IMR-90 (cell line): Measurements from ENCODE around the gene CYP19A1. TPM values are rescaled to one million over a fixed set of nuclear protein-coding genes. Genes with fewer than 3 reads are reported as not detected.

Experiments used
- ATAC-seq: fragments of 200-7000 bp; cut with Tn5 transposase; 2 replicates; pipeline ENCODE4 v1.9.1; 2020; ENCODE audit warnings: low read depth, mild to moderate bottlenecking, moderate library complexity
- BruUV-seq: library from RNA; stranded (reverse); fragments of 400-500 nt; replicated peaks from 2 replicates; lab custom pipeline; 2021; lab: Mats Ljungman, UMichigan
- CTCF ChIA-PET: fragments of 300-600 bp; formaldehyde crosslinking; extraction: SDS; loops from one replicate; lab custom pipeline; 2021; ENCODE audit warnings: antibody characterized with exemption; lab: Yijun Ruan, JAX
- POLR2A ChIA-PET: fragments of 300-600 bp; sonication (Branson Sonifier 250); formaldehyde crosslinking; loops from one replicate; lab custom pipeline; 2022; ENCODE audit warnings: antibody characterized with exemption; ENCODE audit not compliant: unreplicated experiment; lab: Charles Lee
- DNase-seq: peaks from one replicate; pipeline ENCODE4 v3.0.0; 2013
- H2AFZ ChIP-seq: replicated peaks from 2 replicates; pipeline ENCODE3; 2013; ENCODE audit warnings: low read length, mild to moderate bottlenecking; ENCODE audit not compliant: poor library complexity
- H2AK5ac ChIP-seq: 2 replicates; pipeline ENCODE4 v1.6.1; 2013; ENCODE audit warnings: low read depth, low read length, inconsistent platforms
- H2AK9ac ChIP-seq: replicated peaks from 2 replicates; pipeline ENCODE3; 2013; ENCODE audit warnings: mild to moderate bottlenecking, low read depth, low read length, moderate library complexity; ENCODE audit not compliant: poor library complexity
- H2BK120ac ChIP-seq: 2 replicates; pipeline ENCODE4 v1.6.1; 2013; ENCODE audit warnings: low read depth, low read length, inconsistent platforms
- H2BK15ac ChIP-seq: 3 replicates; pipeline ENCODE4 v1.6.1; 2013; ENCODE audit warnings: low read depth, low read length, inconsistent platforms
- H2BK20ac ChIP-seq: 2 replicates; pipeline ENCODE4 v1.6.1; 2013; ENCODE audit warnings: low read depth, mild to moderate bottlenecking, inconsistent platforms, low read length, moderate library complexity
- H2BK5ac ChIP-seq: 2 replicates; pipeline ENCODE4 v1.6.1; 2013; ENCODE audit warnings: mild to moderate bottlenecking, low read depth, low read length, inconsistent platforms; ENCODE audit not compliant: poor library complexity, severe bottlenecking
- H3K14ac ChIP-seq: replicated peaks from 2 replicates; pipeline ENCODE4 v1.6.1; 2013; ENCODE audit warnings: low read depth, low read length, inconsistent platforms
- H3K18ac ChIP-seq: 2 replicates; pipeline ENCODE4 v1.6.1; 2013; ENCODE audit warnings: low read depth, low read length, control low read depth
- H3K23ac ChIP-seq: 2 replicates; pipeline ENCODE4 v1.6.1; 2013; ENCODE audit warnings: low read depth, low read length, inconsistent platforms
- H3K27ac ChIP-seq: 2 replicates; pipeline ENCODE4 v1.5.1; 2013; ENCODE audit warnings: mild to moderate bottlenecking, control low read depth, low read length; ENCODE audit not compliant: insufficient read depth
- H3K27me3 ChIP-seq: 2 replicates; pipeline ENCODE4 v1.6.1; 2013; ENCODE audit warnings: low read length; ENCODE audit not compliant: control insufficient read depth, insufficient read depth
- H3K36me3 ChIP-seq: 2 replicates; pipeline ENCODE4 v1.6.1; 2013; ENCODE audit warnings: low read length, mixed read lengths; ENCODE audit not compliant: control insufficient read depth, insufficient read depth
- H3K4ac ChIP-seq: 2 replicates; pipeline ENCODE4 v1.6.1; 2013; ENCODE audit warnings: low read depth, low read length, inconsistent platforms
- H3K4me1 ChIP-seq: 2 replicates; pipeline ENCODE4 v1.6.1; 2013; ENCODE audit warnings: low read length, mixed read lengths; ENCODE audit not compliant: control insufficient read depth, insufficient read depth
- H3K4me2 ChIP-seq: 2 replicates; pipeline ENCODE4 v1.6.1; 2013; ENCODE audit warnings: low read depth, mild to moderate bottlenecking, control low read depth, low read length, moderate library complexity
- H3K4me3 ChIP-seq: 2 replicates; pipeline ENCODE4 v1.5.1; 2013; ENCODE audit warnings: low read depth, mild to moderate bottlenecking, control low read depth, low read length, moderate library complexity; ENCODE audit not compliant: insufficient read depth
- H3K56ac ChIP-seq: 2 replicates; pipeline ENCODE4 v1.6.1; 2013; ENCODE audit warnings: low read length, inconsistent platforms; ENCODE audit not compliant: insufficient read depth; ENCODE audit errors: extremely low read depth
- H3K79me1 ChIP-seq, 2 experiments: 2 replicates each; pipeline ENCODE4 v1.6.1; 2013; ENCODE audit warnings: low read length in 2 of 2, inconsistent platforms in 1 of 2, low read depth in 1 of 2
- H3K9ac ChIP-seq: 2 replicates; pipeline ENCODE4 v1.6.1; 2013; ENCODE audit warnings: low read depth, low read length, control low read depth
- H3K9me1 ChIP-seq: 2 replicates; pipeline ENCODE4 v1.6.1; 2013; ENCODE audit warnings: low read length, inconsistent platforms; ENCODE audit not compliant: insufficient read depth
- H3K9me3 ChIP-seq: 2 replicates; pipeline ENCODE4 v1.6.1; 2013; ENCODE audit warnings: low read length; ENCODE audit not compliant: control insufficient read depth, insufficient read depth
- H4K20me1 ChIP-seq: 2 replicates; pipeline ENCODE4 v1.6.1; 2013; ENCODE audit warnings: low read length, inconsistent platforms; ENCODE audit not compliant: insufficient read depth
- H4K5ac ChIP-seq: 2 replicates; pipeline ENCODE4 v1.6.1; 2013; ENCODE audit warnings: mild to moderate bottlenecking, low read depth, low read length, control low read depth
- H4K8ac ChIP-seq, 2 experiments: 2 replicates each; pipeline ENCODE4 v1.6.1; 2013; ENCODE audit warnings: low read depth in 2 of 2, low read length in 2 of 2, control low read depth in 1 of 2, inconsistent platforms in 1 of 2
- H4K91ac ChIP-seq: 2 replicates; pipeline ENCODE4 v1.6.1; 2013; ENCODE audit warnings: low read depth, low read length, inconsistent platforms; ENCODE audit not compliant: insufficient read depth
- BHLHE40 ChIP-seq: fragments of 150-350 bp; IDR thresholded peaks from 2 replicates; pipeline ENCODE4 v1.6.1; 2016; ENCODE audit warnings: mild to moderate bottlenecking, low read depth, low read length
- CHD1 ChIP-seq: IDR thresholded peaks from 2 replicates; pipeline ENCODE4 v1.6.1; 2012; ENCODE audit warnings: low read depth, low read length, improper control_type of control experiment
- FOS ChIP-seq: fragments of 150-350 bp; IDR thresholded peaks from 2 replicates; pipeline ENCODE4 v1.6.1; 2016; ENCODE audit warnings: low read depth, low read length
- MAFK ChIP-seq: IDR thresholded peaks from 2 replicates; pipeline ENCODE4 v1.6.1; 2012; ENCODE audit warnings: low read depth, low read length, improper control_type of control experiment
- MAZ ChIP-seq: IDR thresholded peaks from 2 replicates; pipeline ENCODE4 v1.6.1; 2012; ENCODE audit warnings: low read depth, mild to moderate bottlenecking, low read length, improper control_type of control experiment, moderate library complexity, borderline replicate concordance
- NFE2L2 ChIP-seq: fragments of 150-350 bp; IDR thresholded peaks from 2 replicates; pipeline ENCODE4 v1.6.1; 2016; ENCODE audit warnings: low read depth, mild to moderate bottlenecking, low read length
- RFX5 ChIP-seq: IDR thresholded peaks from 2 replicates; pipeline ENCODE4 v1.8.0; 2012; ENCODE audit warnings: low read depth, mild to moderate bottlenecking, low read length, moderate library complexity
- WGBS, 2 experiments: methylation state at CpG; one replicate each; pipeline versions ENCODE4 v1.1.5 to v1.1.7; 2013; ENCODE audit warnings: missing lambda C conversion rate in 2 of 2; ENCODE audit not compliant: insufficient read length in 1 of 2; ENCODE audit errors: extremely low coverage in 2 of 2; 5-methylcytosine and 5-hydroxymethylcytosine counted together
- dilution Hi-C: fragments of 300-500 bp; cut with HindIII; formaldehyde crosslinking; loops from one replicate; pipeline ENCODE4 v1.14.3; 2018; ENCODE audit warnings: low sequenced_read_pairs; ENCODE audit not compliant: unreplicated experiment
- in situ Hi-C: fragments of 300-500 bp; cut with MboI; formaldehyde crosslinking; loops from 3 replicates; pipeline ENCODE4 v1.14.3; 2019; ENCODE audit warnings: low sequenced_read_pairs, inconsistent platforms, mixed read lengths
- intact Hi-C: fragments of 100-400 bp; cut with micrococcal nuclease; formaldehyde crosslinking; loops from 2 replicates; pipeline ENCODE4 v1.10.0; 2022
- polyA plus RNA-seq, 3 experiments: library from polyadenylated mRNA; depleted of rRNA; stranded (reverse); fragments of >200 nt; gene quantifications; 2 replicates each; pipeline ENCODE4 v1.2.3, GENCODE V29; 2012; ENCODE audit warnings: low replicate concordance in 1 of 3
- total RNA-seq: library from RNA; depleted of rRNA; stranded (reverse); fragments of >200 nt; gene quantifications from 2 replicates; pipeline ENCODE4 v1.2.3, GENCODE V29; 2012
- TF ChIP-seq, protein P1 (sequence below): conservative IDR thresholded peaks from 2 replicates; pipeline ENCODE4 v1.5.1; 2012; ENCODE audit warnings: mild to moderate bottlenecking, low read depth, low read length, improper control_type of control experiment
- TF ChIP-seq, protein P2 (sequence below): fragments of 150-350 bp; IDR thresholded peaks from 2 replicates; pipeline ENCODE4 v1.6.1; 2016; ENCODE audit warnings: low read depth, mild to moderate bottlenecking, low read length, moderate library complexity, borderline replicate concordance
- TF ChIP-seq, protein P3 (sequence below): fragments of 150-350 bp; IDR thresholded peaks from 2 replicates; pipeline ENCODE4 v1.6.1; 2017; ENCODE audit warnings: mild to moderate bottlenecking, antibody characterized with exemption, low read length, low read depth

Gene CYP19A1
- total and polyA plus RNA-seq, 2 of the 4 experiments (the other 2 are of a cell fraction) = not detected

DNA sequence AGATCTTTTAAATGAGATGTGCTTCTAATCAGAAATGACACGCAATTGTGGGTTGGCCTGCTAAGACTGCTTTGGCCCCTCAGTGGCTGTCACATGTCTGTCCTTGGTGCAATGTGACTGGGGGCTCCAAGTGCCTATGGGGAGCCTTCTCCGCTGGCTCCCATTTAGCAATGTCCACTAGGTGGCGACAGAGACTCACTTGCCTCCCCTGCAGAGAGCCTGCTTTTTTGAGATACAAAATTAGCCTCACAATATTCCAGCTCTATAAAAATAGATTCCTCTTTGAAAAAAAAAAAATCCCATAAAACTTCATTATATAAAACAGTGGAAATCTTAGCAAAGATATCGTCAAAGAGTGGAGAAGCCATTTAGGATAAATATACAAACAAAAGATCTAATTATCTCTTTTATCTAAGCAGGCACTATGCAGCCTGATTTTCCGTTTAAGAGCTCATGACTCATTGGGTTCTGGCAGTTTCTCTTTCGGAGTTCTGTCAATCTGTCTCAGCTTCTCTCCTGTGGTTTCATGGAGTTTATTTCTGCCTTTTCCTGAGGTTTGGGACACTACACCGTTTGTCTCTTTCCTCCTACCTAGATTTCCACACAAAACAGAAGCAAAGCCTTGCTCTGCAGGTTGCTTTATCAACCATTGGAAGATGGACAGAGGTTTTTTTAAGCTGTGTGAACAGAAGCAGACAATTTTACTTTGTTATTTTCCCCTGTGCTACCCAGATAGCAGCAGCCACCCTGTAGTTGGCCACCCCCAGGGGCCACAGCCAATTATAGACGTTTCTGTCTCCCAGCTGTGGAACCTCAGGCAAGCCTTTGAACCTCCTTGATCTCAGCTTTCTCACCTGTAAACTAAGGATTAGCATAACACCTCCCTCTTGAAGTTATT is 175.3 kb downstream of the CYP19A1 start (continued):
- no peak for TF ChIP-seq MAZ
- TF ChIP-seq BHLHE40 = no peak

DNA sequence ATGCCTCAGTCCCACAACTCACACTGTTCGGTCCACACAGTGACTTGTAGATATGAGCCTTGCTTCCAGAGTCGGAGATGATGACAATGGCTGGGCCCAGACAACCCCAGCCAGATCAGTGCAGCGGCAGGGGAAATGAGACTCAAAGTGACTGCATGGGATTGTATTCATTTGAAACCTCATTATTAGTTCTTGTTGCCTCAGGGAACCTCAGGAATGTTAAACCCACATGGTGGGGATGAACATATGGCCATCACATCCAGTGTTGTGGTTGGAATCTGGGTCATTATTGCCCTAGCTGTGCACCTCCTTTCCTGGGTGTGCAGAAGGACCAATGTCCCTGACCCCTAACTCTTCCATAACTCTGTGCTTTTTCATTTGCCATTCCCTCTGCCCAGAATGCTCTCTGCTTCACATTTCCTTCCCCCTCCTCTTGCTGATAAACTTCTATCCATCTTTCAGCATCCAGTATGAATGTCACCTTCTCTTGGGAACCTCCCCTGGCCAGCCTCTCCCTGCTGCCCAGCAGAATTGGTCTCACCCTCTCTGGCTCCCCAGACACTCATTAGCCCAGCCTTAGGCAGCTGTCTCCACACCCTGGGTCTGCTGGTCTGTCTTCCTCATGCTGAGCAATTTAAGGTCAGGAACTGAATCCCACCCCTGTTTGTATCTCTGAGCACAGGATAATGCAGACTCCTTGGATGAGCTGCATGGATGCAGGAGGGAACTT is 176.7 kb downstream of the CYP19A1 start:
- ATAC-seq (no peak), DNase-seq (no peak)
- Histone ChIP-seq H4K20me1 (no peaks in the 10 kb centered on the region), H2AK5ac (no peak overlapping the region), H4K8ac (no peak overlapping the region), H3K79me1 (no peaks in the 10 kb centered on the region), H3K4me3 (no peak overlapping the region), H2BK20ac (no peak overlapping the region), H3K9me1 (no peaks in the 10 kb centered on the region), H4K91ac (no peak overlapping the region), H2AFZ (no peak overlapping the region), H3K9ac (no peak overlapping the region), H4K5ac (no peak overlapping the region), H3K14ac (no peak overlapping the region), H2BK120ac (no peak overlapping the region), H3K23ac (no peak overlapping the region; the same call in 1 of the 2 replicates), H3K36me3 (no peaks in the 10 kb centered on the region), H3K4ac (no peak overlapping the region), H3K18ac (no peak overlapping the region), H3K56ac (no peak overlapping the region), H3K27ac (no peak overlapping the region), H3K4me1 (no peaks in the 10 kb centered on the region), H3K9me3 (no peaks in the 10 kb centered on the region), H2BK5ac (no peak overlapping the region), H3K4me2 (no peak overlapping the region), H3K27me3 (peaks cover 39% of the 10 kb centered on the region), H2BK15ac (no peak overlapping the region), H2AK9ac (no peak overlapping the region)
- ChIA-PET CTCF (interaction anchor here (0.6 to 2.6 kb wide), 7 partner anchors 20 to 221 kb away, joined by 3 to 46 read pairs (median 7); no protein-coding TSS in a partner anchor), POLR2A (no interaction called here)
- in situ Hi-C loops (loop anchor here (5.0 kb wide), 1 partner anchor 221 kb away; no protein-coding TSS in a partner anchor), dilution Hi-C loops (no loop called here), intact Hi-C loops (loop anchor here (2.0 kb wide), 2 partner anchors 67 to 119 kb away; no protein-coding TSS in a partner anchor)
- 100% methylated on average over 1 of the region's 3 CpGs; no CpG with 5 or more reads in 1 of the 2 experiments for WGBS, 2 experiments
- no TSS peak for BruUV-seq
- no peak for TF ChIP-seq MAFK
- no peak for TF ChIP-seq FOS
- TF ChIP-seq NFE2L2 = no peak
- TF ChIP-seq, protein P1, sequence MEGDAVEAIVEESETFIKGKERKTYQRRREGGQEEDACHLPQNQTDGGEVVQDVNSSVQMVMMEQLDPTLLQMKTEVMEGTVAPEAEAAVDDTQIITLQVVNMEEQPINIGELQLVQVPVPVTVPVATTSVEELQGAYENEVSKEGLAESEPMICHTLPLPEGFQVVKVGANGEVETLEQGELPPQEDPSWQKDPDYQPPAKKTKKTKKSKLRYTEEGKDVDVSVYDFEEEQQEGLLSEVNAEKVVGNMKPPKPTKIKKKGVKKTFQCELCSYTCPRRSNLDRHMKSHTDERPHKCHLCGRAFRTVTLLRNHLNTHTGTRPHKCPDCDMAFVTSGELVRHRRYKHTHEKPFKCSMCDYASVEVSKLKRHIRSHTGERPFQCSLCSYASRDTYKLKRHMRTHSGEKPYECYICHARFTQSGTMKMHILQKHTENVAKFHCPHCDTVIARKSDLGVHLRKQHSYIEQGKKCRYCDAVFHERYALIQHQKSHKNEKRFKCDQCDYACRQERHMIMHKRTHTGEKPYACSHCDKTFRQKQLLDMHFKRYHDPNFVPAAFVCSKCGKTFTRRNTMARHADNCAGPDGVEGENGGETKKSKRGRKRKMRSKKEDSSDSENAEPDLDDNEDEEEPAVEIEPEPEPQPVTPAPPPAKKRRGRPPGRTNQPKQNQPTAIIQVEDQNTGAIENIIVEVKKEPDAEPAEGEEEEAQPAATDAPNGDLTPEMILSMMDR = no peak
- TF ChIP-seq, protein P2, sequence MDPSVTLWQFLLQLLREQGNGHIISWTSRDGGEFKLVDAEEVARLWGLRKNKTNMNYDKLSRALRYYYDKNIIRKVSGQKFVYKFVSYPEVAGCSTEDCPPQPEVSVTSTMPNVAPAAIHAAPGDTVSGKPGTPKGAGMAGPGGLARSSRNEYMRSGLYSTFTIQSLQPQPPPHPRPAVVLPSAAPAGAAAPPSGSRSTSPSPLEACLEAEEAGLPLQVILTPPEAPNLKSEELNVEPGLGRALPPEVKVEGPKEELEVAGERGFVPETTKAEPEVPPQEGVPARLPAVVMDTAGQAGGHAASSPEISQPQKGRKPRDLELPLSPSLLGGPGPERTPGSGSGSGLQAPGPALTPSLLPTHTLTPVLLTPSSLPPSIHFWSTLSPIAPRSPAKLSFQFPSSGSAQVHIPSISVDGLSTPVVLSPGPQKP = no peak
- TF ChIP-seq, protein P3, sequence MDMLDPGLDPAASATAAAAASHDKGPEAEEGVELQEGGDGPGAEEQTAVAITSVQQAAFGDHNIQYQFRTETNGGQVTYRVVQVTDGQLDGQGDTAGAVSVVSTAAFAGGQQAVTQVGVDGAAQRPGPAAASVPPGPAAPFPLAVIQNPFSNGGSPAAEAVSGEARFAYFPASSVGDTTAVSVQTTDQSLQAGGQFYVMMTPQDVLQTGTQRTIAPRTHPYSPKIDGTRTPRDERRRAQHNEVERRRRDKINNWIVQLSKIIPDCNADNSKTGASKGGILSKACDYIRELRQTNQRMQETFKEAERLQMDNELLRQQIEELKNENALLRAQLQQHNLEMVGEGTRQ = no peak
- no peak for TF ChIP-seq CHD1
- no peak for TF ChIP-seq RFX5
